ENCODE data around the gene CEP85. TPM values are rescaled to one million over a fixed set of nuclear protein-coding genes. Genes with fewer than 3 reads are reported as not detected.

The CEP85 gene
- total RNA-seq, 2 experiments from 2014 or later, result 48.7 to 49.1 TPM

- peak; percentile 44 for DNase-seq
Measured at GRCh38 chr1:26318338-26319064, 84.5 kb downstream of the CEP85 start.

GRCh38 chr1:26320896-26321295, 86.9 kb downstream of the CEP85 start:
- Mint-ChIP-seq H3K27me3 (ENCODE audit: low read depth) (no peaks in the 10 kb centered on the region), H3K9me3 (ENCODE audit: insufficient read depth) (no peaks in the 10 kb centered on the region), H3K4me3 (peak overlapping the region; percentile 84), H3K4me1 (ENCODE audit: low read depth) (peaks cover 54% of the 10 kb centered on the region), H3K27ac (peak overlapping the region; percentile 94), H3K36me3 (ENCODE audit: low read depth) (peaks cover 73% of the 10 kb centered on the region)
- ATAC-seq, result peak; percentile 6
- no peak for DNase-seq
- CTCF ChIA-PET, result interaction anchor here (0.6 to 11.5 kb wide), 25 partner anchors 9 to 198 kb away, joined by 3 to 591 read pairs (median 5); partner anchors contain the start of genes CEP85, SH3BGRL3, UBXN11 and ZNF593
- POLR2A ChIA-PET, result interaction anchor here (1.2 to 10.8 kb wide), 3 partner anchors 13 to 38 kb away, joined by 3 to 409 read pairs (median 51); partner anchors contain the start of genes SH3BGRL3 and UBXN11

More at GRCh38 chr1:26318338-26319064, 84.5 kb downstream of the CEP85 start:
- CTCF ChIA-PET, result interaction anchor here (0.6 to 11.5 kb wide), 22 partner anchors 10 to 192 kb away, joined by 3 to 591 read pairs (median 4); partner anchors contain the start of genes CEP85, DHDDS, SH3BGRL3 and UBXN11
- Mint-ChIP-seq H3K4me3 (peak overlapping the region; percentile 84), H3K9me3 (ENCODE audit: insufficient read depth) (no peaks in the 10 kb centered on the region), H3K27me3 (ENCODE audit: low read depth) (no peaks in the 10 kb centered on the region), H3K27ac (peak overlapping the region; percentile 78), H3K4me1 (ENCODE audit: low read depth) (peaks cover 72% of the 10 kb centered on the region), H3K36me3 (ENCODE audit: low read depth) (peaks cover 54% of the 10 kb centered on the region)
- no peak for ATAC-seq
- POLR2A ChIA-PET, result interaction anchor here (0.7 to 10.8 kb wide), 9 partner anchors 8 to 98 kb away, joined by 3 to 409 read pairs (median 6); partner anchors contain the start of genes CEP85, SH3BGRL3 and UBXN11

- CTCF ChIA-PET, result interaction anchor here (0.6 to 11.5 kb wide), 43 partner anchors 10 to 198 kb away, joined by 3 to 591 read pairs (median 4); partner anchors contain the start of genes CEP85, SH3BGRL3, UBXN11 and ZNF593
- POLR2A ChIA-PET, result interaction anchor here (0.9 to 10.8 kb wide), 4 partner anchors 14 to 54 kb away, joined by 3 to 409 read pairs (median 27); partner anchors contain the start of genes SH3BGRL3 and UBXN11
- peak; percentile 76 for ATAC-seq
- Mint-ChIP-seq H3K27ac (peak overlapping the region; percentile 94), H3K4me3 (peak overlapping the region; percentile 84), H3K36me3 (ENCODE audit: low read depth) (peaks cover 74% of the 10 kb centered on the region), H3K4me1 (ENCODE audit: low read depth) (peaks cover 49% of the 10 kb centered on the region), H3K9me3 (ENCODE audit: insufficient read depth) (no peaks in the 10 kb centered on the region), H3K27me3 (ENCODE audit: low read depth) (no peaks in the 10 kb centered on the region)
- DNase-seq, result peak; percentile 97
Measured at GRCh38 chr1:26321315-26322041, 87.5 kb downstream of the CEP85 start.

GRCh38 chr1:26322042-26322331, 88.0 kb downstream of the CEP85 start:
- no peak overlapping the region for H3K4me3 Mint-ChIP-seq
- H3K4me1 Mint-ChIP-seq (ENCODE audit: low read depth), result peaks cover 44% of the 10 kb centered on the region
- ATAC-seq, result no peak
- ChIA-PET CTCF (interaction anchor here (0.6 to 11.5 kb wide), 40 partner anchors 9 to 199 kb away, joined by 3 to 591 read pairs (median 4); partner anchors contain the start of genes CEP85, SH3BGRL3, UBXN11 and ZNF593), POLR2A (interaction anchor here (0.7 to 10.8 kb wide), 4 partner anchors 14 to 53 kb away, joined by 3 to 409 read pairs (median 3); partner anchors contain the start of gene SH3BGRL3)
- peaks cover 78% of the 10 kb centered on the region for H3K36me3 Mint-ChIP-seq (ENCODE audit: low read depth)
- H3K27ac Mint-ChIP-seq, result peak overlapping the region; percentile 48
- no peaks in the 10 kb centered on the region for H3K9me3 Mint-ChIP-seq (ENCODE audit: insufficient read depth)
- DNase-seq, result no peak
- no peaks in the 10 kb centered on the region for H3K27me3 Mint-ChIP-seq (ENCODE audit: low read depth)

GRCh38 chr1:26323382-26323781, 89.4 kb downstream of the CEP85 start:
- H3K9me3 Mint-ChIP-seq (ENCODE audit: insufficient read depth), result no peaks in the 10 kb centered on the region
- H3K36me3 Mint-ChIP-seq (ENCODE audit: low read depth), result peaks cover 69% of the 10 kb centered on the region
- ChIA-PET POLR2A (interaction anchor here (10.8 kb wide), 1 partner anchor 40 kb away, joined by 409 read pairs; the partner anchor contains the start of gene SH3BGRL3), CTCF (interaction anchor here (0.9 to 11.5 kb wide), 8 partner anchors 35 to 94 kb away, joined by 3 to 591 read pairs (median 16); partner anchors contain the start of gene SH3BGRL3)
- no peaks in the 10 kb centered on the region for H3K27me3 Mint-ChIP-seq (ENCODE audit: low read depth)
- DNase-seq, result no peak
- no peak overlapping the region for H3K4me3 Mint-ChIP-seq
- ATAC-seq, result no peak
- peak overlapping the region; percentile 48 for H3K27ac Mint-ChIP-seq
- H3K4me1 Mint-ChIP-seq (ENCODE audit: low read depth), result peaks cover 38% of the 10 kb centered on the region

- peaks cover 58% of the 10 kb centered on the region for H3K36me3 Mint-ChIP-seq (ENCODE audit: low read depth)
- H3K4me3 Mint-ChIP-seq, result no peak overlapping the region
- no peaks in the 10 kb centered on the region for H3K9me3 Mint-ChIP-seq (ENCODE audit: insufficient read depth)
- no peak overlapping the region for H3K27ac Mint-ChIP-seq
- ChIA-PET CTCF (interaction anchor here (3.9 kb wide), 1 partner anchor 40 kb away, joined by 15 read pairs; no protein-coding TSS in a partner anchor), POLR2A (interaction anchor here (1.7 kb wide), 1 partner anchor 50 kb away, joined by 4 read pairs; no protein-coding TSS in a partner anchor)
- H3K4me1 Mint-ChIP-seq (ENCODE audit: low read depth), result peaks cover 38% of the 10 kb centered on the region
- ATAC-seq (no peak), DNase-seq (no peak)
- H3K27me3 Mint-ChIP-seq (ENCODE audit: low read depth), result no peaks in the 10 kb centered on the region
Measured at GRCh38 chr1:26324550-26324949, 90.5 kb downstream of the CEP85 start.

GRCh38 chr1:26327956-26328362, 94.0 kb downstream of the CEP85 start:
- H3K27me3 Mint-ChIP-seq (ENCODE audit: low read depth), result no peaks in the 10 kb centered on the region
- DNase-seq (no peak), ATAC-seq (no peak)
- POLR2A ChIA-PET, result interaction anchor here (1.4 to 2.2 kb wide), 2 partner anchors 32 to 39 kb away, joined by 3 to 7 read pairs; no protein-coding TSS in a partner anchor
- no peaks in the 10 kb centered on the region for H3K9me3 Mint-ChIP-seq (ENCODE audit: insufficient read depth)
- H3K36me3 Mint-ChIP-seq (ENCODE audit: low read depth), result peaks cover 34% of the 10 kb centered on the region
- H3K27ac Mint-ChIP-seq, result peak overlapping the region; percentile 20
- H3K4me1 Mint-ChIP-seq (ENCODE audit: low read depth), result peaks cover 11% of the 10 kb centered on the region
- CTCF ChIA-PET, result interaction anchor here (0.8 to 3.9 kb wide), 4 partner anchors 11 to 89 kb away, joined by 3 to 15 read pairs (median 3); no protein-coding TSS in a partner anchor
- H3K4me3 Mint-ChIP-seq, result no peak overlapping the region

Other genes with a start within 250 kb of the CEP85 start
- 10 to 100 TPM in 1 of 2 experiments, 1 to 10 TPM in 1; 9.1 to 10.9 TPM for gene PAFAH2, start 236.1 kb upstream of the CEP85 start, total RNA-seq
- not detected for gene EXTL1, start 212.4 kb upstream of the CEP85 start, total RNA-seq
- not detected for gene SLC30A2, start 188.1 kb upstream of the CEP85 start, total RNA-seq
- under 1 TPM in 1 of 2 experiments, not detected in 1; 0.23 TPM for gene TRIM63, start 166.6 kb upstream of the CEP85 start, total RNA-seq
- gene PDIK1L, start 122.4 kb upstream of the CEP85 start, total RNA-seq, result 10 to 100 TPM; 21.3 to 25.4 TPM
- not detected for gene FAM110D, start 75.1 kb upstream of the CEP85 start, total RNA-seq
- not detected for gene C1orf232, start 65.2 kb upstream of the CEP85 start, total RNA-seq
- gene ZNF593, start 64.3 kb upstream of the CEP85 start, total RNA-seq, result 10 to 100 TPM; 28.4 to 31.1 TPM
- not detected for gene ZNF593OS, start 62.4 kb upstream of the CEP85 start, total RNA-seq
- 1 to 10 TPM; 1.4 to 2.2 TPM for gene CNKSR1, start 56.7 kb upstream of the CEP85 start, total RNA-seq
- not detected for gene CATSPER4, start 43.6 kb upstream of the CEP85 start, total RNA-seq
- gene SH3BGRL3, start 45.9 kb downstream of the CEP85 start, total RNA-seq, result 100 to 1,000 TPM; 795 to 814 TPM
- gene UBXN11, start 72.4 kb downstream of the CEP85 start, total RNA-seq, result 10 to 100 TPM; 34.4 to 40.9 TPM
- 1,000 to 10,000 TPM; 1,112 to 1,180 TPM for gene CD52, start 83.8 kb downstream of the CEP85 start, total RNA-seq
- gene CRYBG2, start 119.9 kb downstream of the CEP85 start, total RNA-seq, result 1 to 10 TPM; 7.6 to 8.7 TPM
- gene ZNF683, start 138.6 kb downstream of the CEP85 start, total RNA-seq, result 10 to 100 TPM; 24.0 to 26.6 TPM
- gene LIN28A, start 176.6 kb downstream of the CEP85 start, total RNA-seq, result not detected
- 10 to 100 TPM; 48.3 to 49.5 TPM for gene DHDDS, start 198.1 kb downstream of the CEP85 start, total RNA-seq
- gene HMGN2, start 238.2 kb downstream of the CEP85 start, total RNA-seq, result 1,000 to 10,000 TPM; 1,268 to 1,303 TPM

Measured in activated CD8-positive, alpha-beta T cell treated with anti-CD3 and anti-CD28 coated beads, Interleukin-2, amount 10 ng/mL, durations not matched to agents 7 days and 5 days (primary cell).